LNCAP (cell line): Measurements from ENCODE around the gene TRIM45.

Experiments used
- CTCF ChIP-seq: fragments of 450-650 bp; IDR thresholded peaks from 2 replicates; pipeline ENCODE4 v1.5.1; 2017; ENCODE audit warnings: mild to moderate bottlenecking

The TRIM45 gene

GRCh38 chr1:117128323-117129079, 7.0 kb upstream of the TRIM45 start:
- TF ChIP-seq CTCF, result peak; percentile 76

- TF ChIP-seq CTCF, result no peak
These were observed 6.2 kb upstream of the TRIM45 start for GRCh38 chr1:117127795-117128194.

GRCh38 chr1:117124661-117125060, 3.1 kb upstream of the TRIM45 start:
- no peak for TF ChIP-seq CTCF

- no peak for TF ChIP-seq CTCF
These were observed 1.7 kb upstream of the TRIM45 start for GRCh38 chr1:117123274-117123673.

- peak; percentile 4; the same call in 1 of the 2 replicates for TF ChIP-seq CTCF
These were observed 929 bp upstream of the TRIM45 start for GRCh38 chr1:117122330-117123025.

GRCh38 chr1:117120774-117121588, 568 bp downstream of the TRIM45 start:
- TF ChIP-seq CTCF, result no peak

- no peak for TF ChIP-seq CTCF
These were observed 3.4 kb downstream of the TRIM45 start for GRCh38 chr1:117118137-117118536.
